ENCODE measurements around the gene PMEPA1.

- TF ChIP-seq POLR2A (IDR thresholded peaks at IDR 0.05; ENCODE audit: low read length): no peak
- TF ChIP-seq GATA1 (IDR thresholded peaks at IDR 0.05; ENCODE audit: low read depth, low read length): no peak
These were observed 1.0 kb upstream of the PMEPA1 start for GRCh38 chr20:57710841-57711240.

Data from erythroblast (primary cell).